Activated T-helper 9 cell treated with anti-CD3 and anti-CD28 coated beads, Interleukin-2, amount 50 U/mL, for 16 hours (primary cell): ENCODE measurements around the gene RAET1G.
"Not testable (repeated sequence)": the region's sequence is repeated elsewhere in the genome, so short reads cannot be mapped to it uniquely, and the experiment has no call there.

ENCODE experiments used
- DNase-seq: peaks from one replicate; pipeline ENCODE4 v3.0.0-alpha.2; 2020; ENCODE audit warnings: low read depth

Gene RAET1G

DNA sequence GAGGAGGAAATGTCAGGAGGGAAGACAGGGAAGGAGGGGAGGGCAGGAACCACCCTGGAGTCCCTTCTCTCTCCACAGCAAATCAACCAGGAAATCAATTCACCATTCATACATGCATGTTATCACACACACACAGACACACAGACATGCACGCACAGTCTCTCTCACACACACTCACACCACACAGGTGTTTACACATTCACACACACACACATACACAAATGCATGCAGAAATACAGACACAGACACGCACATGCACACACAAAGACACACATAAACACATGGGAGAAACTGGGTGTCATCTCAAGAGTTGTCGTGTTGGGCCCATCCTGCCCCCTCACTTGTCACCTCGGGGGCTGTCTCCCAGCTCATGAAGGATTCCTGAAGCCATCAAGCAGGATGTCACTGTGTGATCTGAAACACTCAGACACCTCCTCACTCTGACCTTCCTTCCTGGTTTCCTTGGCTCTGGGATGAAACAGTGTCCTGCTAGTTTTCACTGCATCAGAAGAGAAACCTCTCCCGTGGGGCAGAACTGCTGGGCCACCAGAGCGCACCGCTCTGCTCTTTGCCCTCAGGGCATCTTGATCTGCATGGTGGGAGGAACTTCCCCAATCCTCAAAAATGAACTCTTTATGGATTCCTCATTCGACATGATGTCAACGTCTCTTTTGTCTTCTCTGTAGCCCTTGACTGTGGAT lies 9.2 kb downstream of the RAET1G start:
- DNase-seq = no peak

GRCh38 chr6:149913085-149913484 lies 9.8 kb downstream of the RAET1G start:
- DNase-seq = no peak

DNA sequence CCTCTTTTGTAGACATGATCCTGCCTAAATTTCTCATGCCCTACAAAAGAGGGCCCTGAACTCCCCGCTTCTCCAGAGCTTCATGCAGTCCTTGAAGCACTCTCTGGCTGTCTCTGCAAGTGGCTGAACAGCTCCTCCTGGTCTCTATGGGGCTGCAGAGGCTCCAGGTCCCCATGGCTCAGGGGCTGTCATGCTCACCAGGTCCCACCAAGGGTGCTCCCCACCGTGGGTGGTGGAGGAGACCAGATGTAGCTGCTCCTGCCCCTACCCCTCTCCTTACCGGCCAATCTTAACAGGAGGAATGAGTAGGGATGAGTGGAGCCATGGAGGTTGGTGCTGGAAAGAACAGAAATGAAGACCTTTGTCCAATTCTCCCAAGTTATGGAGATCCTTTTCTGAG lies 10.2 kb downstream of the RAET1G start:
- DNase-seq = not testable (repeated sequence)

DNA sequence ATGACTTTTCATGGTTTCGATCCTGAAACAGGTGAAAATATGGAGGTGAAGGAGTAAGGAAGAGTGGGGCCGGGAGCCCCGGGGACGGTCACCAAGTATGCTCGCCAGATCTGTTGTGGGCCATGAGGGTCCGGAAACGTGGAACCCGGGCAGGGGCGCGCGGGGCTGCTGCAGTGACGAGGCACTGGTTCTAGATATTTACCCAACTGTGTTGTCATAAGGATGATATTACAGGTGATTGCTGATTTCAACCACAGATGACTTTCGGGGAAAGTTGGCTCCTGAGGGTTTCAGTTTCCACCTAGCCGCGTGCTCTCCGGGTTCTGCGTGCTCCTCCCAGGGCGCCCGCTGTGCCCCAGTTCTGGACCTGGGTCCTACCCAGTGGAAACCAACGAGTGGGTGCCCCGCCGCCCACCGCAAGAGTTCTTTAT lies 12.2 kb downstream of the RAET1G start:
- no peak for DNase-seq

DNA sequence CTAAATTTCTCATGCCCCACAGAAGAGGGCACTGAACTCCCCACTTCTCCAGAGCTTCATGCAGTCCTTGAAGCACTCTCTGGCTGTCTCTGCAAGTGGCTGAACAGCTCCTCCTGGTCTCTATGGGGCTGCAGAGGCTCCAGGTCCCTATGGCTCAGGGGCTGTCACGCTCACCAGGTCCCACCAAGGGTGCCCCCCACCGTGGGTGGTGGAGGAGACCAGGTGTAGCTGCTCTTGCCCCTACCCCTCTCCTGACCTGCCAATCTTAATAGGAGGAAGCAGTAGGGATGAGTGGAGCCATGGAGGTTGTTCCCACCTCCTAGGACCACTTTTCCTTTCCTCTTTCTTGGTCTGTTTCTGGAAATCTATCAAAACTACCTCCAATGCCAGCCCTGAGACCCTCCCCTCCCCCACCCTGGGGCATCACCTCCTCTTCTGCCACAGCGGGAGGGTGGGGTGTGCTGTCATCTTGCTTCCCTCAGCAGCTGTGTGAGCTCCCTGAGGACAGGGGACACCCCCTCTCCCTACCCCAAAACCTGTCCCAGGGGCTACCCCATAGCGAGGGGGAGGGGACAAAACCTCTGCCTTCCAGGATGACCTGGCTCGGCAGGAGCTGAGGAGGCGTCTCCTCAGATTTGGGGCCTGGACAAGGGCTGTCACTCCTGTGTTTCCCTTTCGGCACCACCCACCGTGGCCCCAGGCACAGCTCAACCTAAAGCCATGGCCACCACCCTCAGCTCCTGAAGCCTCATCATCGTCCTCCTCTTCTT lies 13.0 kb downstream of the RAET1G start:
- no peak for DNase-seq

DNA sequence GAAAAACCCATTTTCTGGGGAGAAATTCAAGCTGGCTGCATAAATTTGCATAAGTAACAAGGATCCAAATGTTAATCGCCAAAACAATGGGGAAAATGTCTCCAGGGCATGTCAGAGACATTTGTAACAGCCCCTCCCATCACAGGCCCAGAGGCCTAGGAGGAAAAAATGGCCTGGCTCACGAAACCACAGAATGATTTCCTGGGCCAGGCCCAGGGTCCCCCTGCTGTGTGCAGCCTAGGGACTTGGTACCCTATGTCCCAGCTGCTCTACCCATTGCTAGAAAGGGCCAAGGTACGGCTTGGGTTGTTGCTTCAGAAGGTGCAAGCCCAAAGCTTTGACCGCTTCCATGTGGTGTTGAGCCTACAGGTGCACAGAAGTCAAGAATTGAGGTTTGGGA lies 14.4 kb downstream of the RAET1G start:
- DNase-seq = not testable (repeated sequence)

- no peak for DNase-seq
These were observed 15.6 kb downstream of the RAET1G start for GRCh38 chr6:149907317-149907716.

DNA sequence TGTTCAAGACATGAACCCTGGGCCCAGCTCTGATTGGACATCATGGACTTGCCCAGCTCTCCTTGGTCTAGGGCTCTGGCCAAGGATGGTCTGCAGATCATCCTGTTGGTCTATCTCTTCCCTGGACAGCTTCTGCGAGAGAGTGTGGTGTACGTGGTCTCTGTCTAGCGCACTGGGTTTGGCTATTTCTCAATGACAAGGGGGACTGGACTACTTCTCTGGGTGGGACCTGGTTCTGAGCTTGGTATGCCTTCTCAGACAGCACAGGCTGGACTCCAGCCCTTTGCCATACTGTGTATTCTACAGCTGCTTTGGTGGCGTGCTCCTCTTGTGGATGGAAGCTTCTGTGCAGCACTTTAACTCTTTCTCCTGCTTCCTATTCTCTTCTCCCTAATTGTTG lies 16.5 kb downstream of the RAET1G start:
- DNase-seq = no peak

DNA sequence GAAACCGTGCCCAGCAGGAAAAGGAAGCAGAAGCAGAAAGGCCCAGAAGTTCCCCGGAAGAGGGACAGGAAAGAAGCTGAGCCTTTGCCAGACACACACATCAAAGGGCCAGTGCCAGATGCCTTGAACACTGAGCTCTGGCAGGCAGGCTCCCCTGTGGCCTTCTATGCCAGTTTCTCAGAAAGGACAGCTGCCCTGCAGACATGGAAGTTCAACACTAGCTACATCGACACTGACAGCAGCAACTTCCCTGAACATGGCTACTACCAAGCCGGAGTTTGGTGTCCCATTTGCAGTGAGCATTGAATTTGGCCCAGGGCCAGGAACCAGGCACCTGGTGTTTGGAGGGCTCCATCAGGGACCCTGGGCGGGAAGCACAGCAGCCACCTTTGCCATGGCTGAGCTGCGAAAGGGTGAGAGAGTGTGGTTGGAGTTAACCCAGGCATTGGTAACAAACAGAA lies 17.0 kb downstream of the RAET1G start:
- no peak for DNase-seq

- DNase-seq = no peak
These were observed 17.5 kb downstream of the RAET1G start for GRCh38 chr6:149905371-149905910.

- no peak for DNase-seq
These were observed 18.1 kb downstream of the RAET1G start for GRCh38 chr6:149904661-149905370.

- DNase-seq = no peak
These were observed 18.8 kb downstream of the RAET1G start for GRCh38 chr6:149903938-149904611.

DNA sequence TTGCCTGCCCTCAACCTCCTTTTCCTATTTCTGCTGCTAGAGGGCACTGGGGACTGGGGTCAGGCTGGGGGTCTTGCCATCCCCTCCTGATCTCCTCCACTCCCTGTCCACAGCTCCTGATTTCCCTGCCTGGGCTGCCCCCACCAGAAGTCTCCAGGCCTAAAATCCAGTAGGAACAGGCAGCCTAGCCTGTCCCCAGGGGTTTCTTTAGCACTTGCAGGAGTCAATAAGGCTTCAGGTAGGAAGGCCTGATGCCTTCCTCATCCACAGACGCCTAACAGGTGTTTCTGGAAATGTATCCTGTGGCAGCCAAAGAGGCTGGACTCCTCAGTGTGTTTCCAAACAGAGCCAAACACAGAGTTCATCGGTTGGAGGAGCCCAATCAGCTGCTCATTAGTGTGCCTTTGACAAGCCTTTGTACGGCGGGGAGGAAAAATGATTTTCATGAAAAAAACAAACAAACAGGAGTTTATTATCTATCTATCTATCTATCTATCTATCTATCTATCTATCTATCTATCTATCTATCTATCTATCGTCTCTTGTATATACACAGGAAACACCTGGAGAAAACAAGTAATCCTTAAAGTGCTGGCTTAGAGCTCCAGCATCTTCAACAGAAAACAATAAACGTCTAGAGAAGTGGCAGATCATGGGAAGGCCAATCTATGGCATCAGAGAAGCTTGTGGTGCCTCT lies 21.3 kb downstream of the RAET1G start:
- DNase-seq = no peak

DNA sequence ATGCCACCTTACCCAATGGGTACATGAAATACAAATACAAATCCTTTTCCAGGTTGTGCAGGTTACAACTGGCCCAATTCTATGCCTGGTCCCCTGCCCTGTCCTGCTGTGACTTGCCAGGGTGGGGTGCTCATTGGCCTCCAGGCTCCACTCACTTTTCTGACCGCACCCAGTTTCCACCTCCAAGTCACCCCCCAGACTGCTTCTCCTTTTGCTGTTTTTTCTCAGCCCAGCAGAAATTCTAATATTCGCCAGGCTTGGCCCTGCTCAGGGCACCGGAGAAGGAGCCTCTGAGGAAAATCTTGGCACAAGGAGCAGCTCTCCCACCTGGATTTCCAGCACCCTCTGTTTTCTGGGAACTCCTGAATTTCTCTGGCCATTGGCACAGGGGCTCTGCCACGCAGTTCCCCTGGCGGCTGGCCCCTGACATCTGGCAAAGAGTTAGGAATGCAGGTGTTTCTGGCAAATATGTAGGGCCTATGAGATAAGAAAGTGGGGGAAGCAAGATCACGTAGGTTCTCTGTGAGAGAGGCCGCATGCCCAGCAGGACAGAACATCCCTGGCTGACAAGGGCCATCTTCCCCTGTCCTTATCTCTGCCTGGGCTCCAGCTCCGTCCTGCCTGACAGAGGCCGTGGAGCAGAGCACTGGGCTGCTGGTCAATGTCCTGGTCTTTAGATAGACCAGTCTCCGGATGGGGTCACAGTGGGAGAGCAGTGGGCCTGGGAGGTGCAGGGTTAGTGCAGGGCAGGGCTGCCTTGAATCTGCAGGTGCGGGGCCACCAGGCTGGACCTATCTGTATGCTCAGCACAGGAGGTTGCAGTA lies 22.1 kb downstream of the RAET1G start:
- DNase-seq = no peak

DNA sequence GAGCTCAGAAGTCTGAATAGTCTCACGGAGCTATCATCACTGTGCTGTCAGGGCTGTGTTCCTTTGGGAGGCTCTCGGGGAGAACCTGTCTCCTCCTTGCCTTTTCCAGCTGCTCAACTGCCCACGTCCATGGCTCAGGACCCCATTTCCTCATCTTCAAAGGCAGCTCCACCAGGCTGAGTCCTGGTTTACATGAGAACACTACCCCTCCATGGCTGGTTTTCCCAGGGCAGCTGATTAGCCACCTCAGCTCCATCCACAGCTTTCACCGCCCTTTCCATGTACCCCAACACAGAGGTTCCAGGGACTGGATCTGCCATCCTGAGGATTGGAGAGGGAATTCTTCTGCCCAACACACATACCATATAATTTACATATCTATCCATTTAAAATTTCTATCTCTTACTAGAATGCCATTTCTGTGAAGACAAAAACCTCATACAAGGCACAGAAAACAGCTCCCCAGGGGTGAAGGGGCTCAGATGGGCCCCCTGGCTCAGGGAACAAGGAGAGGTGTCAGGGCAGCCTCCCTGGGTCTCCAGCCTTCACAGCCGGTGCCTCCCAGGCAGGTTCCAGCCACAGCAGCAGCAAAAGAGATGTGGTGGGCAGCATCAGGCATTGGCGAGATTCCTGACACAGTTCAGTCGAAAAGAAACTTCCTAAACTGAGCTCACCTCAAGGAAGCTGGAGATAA lies 22.8 kb downstream of the RAET1G start:
- no peak for DNase-seq

GRCh38 chr6:149899486-149899885 lies 23.4 kb downstream of the RAET1G start:
- DNase-seq = no peak

DNA sequence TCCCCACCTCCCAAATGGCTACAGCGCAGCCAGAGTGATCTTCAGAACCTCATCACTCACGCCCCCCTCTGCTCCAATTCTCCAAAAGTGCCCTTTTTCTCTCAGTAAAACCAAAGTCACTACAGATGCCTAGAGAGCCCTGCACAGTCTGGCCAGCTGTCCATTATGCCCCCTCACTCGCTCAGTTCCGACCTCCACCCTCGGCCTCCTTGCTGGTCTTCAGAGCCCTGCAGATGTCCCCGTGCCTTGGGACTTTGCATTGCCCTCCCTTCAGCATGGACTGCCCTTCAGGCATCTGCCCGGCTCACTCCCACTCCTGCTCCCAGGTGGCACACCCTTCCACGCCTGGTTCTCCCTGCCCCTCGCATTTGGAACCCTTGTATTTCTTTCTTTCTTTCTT lies 24.0 kb downstream of the RAET1G start:
- DNase-seq = no peak

- DNase-seq = no peak
These were observed 24.8 kb downstream of the RAET1G start, which contains the start of gene RAET1E for GRCh38 chr6:149897855-149898744. RAET1E (minus strand) TSS chr6:149898113; CDS start chr6:149890901, 7,212 bp downstream.
